ENCODE results near the gene MESD.

- TF ChIP-seq CTCF (IDR thresholded peaks at IDR 0.05; ENCODE audit: low read depth, low read length) (no peak), EZH2phosphoT487 (IDR thresholded peaks at IDR 0.05; ENCODE audit: low read depth) (no peak)
Measured at GRCh38 chr15:80911821-80912220, 77.8 kb downstream of the MESD start.
